IPS DF 19.7 (cell line): ENCODE data around the gene ZBTB20.

ENCODE experiments used
- DNase-seq: peaks from one replicate; pipeline ENCODE4 v3.0.0-alpha.2; 2013; ENCODE audit warnings: low read depth, low spot score

ZBTB20 gene

DNA sequence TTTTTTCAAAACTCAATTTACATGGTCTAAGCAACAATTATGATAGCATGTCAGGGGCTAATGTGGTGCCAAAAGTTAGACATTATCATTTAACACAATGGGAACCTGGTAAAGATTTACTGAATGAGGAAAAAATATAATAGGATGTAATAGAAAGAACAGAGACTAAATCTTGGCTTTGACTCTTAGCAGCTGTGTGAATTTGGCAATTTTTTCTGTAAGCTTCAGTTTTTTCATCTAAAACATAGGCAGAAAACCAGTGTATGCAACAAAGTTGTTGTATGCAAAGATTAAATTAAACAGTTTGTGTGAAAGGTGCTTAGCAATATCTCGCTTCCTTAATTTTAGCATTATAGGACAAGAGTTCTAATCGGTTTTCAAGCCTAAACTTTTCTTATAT, 57.6 kb downstream of the ZBTB20 start:
- no peak for DNase-seq

DNA sequence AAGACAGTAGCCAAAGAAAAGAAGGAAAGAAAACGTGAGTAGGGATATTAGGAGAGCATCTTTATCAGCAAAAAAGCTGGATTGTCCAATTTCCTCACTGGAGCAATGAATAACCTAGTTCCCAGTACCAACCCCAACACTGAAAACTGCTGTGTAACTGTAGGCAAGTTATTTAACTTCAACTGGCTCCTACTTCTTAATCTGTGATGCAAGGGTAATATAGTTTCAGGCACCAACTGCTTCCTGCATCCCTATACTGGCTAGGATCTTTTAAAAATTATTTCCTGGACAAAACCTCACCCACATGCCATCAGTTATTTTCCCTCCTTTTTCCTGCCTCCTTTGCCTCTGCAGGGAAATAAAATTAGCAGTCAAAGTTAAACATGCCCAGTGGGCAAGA, 59.6 kb downstream of the ZBTB20 start:
- DNase-seq: no peak

DNA sequence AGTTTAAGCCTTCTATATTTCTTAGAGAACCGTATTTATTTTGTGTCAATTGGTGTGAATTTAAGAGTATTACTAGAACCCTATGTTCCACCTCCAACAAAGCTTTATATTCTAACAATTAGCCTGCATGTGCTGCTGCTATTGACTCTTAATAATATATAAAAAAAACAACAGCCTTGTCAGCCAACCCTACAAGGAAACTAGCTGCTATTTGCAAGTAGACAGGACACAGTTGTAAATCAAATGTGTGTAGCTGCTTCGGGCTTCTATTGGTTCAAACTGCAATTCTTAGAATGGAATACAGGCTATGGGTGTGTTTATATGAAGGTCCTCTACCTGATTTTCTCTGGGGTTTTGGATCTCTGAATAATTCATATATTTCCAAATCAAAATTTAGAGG, 60.7 kb downstream of the ZBTB20 start:
- DNase-seq: no peak

DNA sequence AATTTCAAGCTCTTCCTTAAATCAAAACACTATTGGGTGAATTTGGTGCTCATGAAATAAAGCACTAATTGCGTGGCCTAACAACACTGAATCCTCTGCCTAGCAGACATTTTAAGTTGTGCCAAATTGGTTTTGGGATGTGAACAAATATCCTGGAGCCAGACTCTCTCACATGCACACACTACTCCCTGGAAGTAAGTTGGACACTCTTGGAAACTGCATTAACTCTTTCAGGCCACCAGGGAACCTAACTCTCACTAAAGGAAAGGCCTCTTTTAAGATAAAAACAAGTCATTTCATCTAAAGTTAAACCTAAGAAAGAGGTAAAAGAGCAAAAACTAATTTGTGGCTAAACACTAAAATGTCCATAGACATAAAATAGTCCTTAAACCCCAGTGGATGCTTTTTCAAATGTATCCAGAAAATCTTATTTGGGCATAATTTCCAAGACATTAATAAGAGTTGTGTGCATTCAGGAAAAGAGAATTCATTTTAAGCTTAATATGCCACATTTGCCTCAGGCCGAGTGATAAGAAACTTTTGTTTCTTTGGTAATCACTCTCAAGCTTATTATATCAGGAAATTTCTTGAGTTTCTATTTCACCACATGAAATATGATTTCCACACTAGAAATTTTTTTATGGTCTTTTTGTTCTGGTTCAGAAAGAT, 61.8 kb downstream of the ZBTB20 start:
- no peak for DNase-seq

DNA sequence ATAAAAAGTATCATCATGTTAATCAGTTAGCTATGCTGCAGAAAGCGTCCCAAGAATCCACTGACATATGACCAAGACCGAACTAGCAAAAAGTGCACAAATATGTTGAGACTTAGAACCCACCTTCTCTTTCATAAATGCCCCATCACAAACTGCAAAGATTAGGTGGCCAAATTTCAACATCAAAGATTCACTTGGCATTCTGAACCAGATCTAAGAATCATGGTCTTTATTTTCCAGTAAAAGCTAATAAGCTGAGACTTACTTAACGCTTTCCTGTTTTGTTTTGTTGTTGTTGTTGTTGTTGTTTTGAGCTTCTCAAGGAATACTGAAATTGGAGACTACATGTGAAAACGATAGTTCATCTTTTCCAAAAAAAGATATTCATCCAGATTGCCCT, 62.4 kb downstream of the ZBTB20 start:
- DNase-seq: no peak

DNA sequence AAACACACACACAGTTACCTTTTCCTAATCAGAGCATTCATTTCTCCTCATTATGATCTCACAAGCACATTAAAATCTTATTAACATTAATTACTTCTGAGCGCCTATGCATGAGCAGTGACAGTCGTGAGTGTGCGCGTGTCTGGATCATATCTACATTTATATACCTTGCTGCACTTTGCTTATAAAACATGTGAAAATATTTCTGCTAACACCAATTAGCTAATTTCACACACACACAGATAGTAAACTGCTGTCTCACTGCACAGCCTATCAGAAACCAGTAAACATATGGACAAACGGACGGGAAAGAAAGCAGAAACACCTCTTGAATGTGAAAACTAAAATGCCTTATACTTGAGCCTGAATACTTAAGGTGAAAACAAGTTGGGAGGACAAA, 64.8 kb downstream of the ZBTB20 start:
- no peak for DNase-seq

DNA sequence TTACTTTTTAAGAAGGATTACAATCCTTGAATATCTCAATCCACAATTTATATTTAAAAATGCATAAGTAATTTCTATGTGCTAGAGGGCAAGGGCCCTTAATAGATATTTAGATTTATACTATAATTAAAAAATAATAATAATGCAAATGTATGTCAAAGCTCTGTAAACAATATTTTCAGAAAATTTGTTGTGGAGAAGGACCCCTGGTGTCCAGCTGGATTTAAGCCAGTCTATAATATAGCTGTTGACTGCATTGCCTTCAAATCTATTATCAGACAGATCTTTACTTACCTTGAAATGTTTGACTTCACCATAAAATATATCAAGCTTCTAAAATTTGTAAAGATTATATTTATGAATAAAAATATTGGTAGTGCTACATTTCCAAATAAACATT, 65.6 kb downstream of the ZBTB20 start:
- DNase-seq: no peak

DNA sequence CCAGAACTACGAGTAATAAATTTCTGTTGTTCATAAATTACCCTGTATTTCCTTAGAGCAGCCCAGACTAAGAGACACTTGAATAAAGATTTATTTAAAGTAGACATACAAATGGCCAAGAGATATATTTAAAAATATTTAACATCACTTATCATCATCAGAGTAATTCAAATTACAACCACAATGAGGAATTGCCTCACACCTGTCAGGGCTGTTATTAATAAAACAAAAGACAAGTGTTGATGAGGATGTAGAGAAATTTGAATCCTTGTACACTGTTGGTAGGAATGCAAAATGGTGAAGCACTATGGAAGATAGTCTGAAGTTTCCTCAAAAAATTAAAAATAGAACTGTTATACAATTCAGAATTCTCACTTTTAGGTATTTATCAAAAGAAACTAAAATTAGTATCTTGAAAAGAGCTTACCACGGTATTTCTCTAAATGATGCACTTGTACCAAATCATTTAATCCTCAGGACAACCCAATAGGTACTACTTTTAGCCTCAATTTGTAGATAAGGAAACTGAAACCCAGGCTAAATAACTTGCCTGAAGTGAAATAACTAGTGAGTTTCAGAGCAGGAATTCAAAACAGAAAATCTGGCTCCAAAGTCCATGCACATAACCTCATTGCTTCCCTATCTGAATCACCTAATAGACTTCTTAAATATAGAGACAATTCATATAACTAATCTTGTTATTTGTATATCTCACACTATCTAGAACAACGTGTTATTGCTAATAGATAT, 69.4 kb downstream of the ZBTB20 start:
- no peak for DNase-seq

DNA sequence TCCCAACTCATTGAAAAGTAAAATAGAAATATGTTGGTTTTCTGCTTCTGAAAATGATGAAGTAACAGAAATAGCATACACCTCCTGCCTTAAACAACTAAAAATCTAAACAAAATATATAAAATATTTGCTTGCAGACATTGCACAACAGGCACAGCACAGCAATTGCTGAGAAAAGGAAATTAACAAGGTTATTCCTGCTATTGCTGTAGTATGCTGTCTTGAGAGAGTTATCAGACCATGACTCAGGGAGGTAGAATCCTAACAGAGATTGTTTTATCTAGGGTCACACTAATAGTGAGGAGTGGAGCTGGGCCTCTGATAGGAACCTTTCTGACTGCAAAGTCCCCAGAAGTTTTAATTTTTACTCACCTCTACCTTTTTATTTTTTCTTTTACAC, 72.6 kb downstream of the ZBTB20 start:
- DNase-seq: no peak

DNA sequence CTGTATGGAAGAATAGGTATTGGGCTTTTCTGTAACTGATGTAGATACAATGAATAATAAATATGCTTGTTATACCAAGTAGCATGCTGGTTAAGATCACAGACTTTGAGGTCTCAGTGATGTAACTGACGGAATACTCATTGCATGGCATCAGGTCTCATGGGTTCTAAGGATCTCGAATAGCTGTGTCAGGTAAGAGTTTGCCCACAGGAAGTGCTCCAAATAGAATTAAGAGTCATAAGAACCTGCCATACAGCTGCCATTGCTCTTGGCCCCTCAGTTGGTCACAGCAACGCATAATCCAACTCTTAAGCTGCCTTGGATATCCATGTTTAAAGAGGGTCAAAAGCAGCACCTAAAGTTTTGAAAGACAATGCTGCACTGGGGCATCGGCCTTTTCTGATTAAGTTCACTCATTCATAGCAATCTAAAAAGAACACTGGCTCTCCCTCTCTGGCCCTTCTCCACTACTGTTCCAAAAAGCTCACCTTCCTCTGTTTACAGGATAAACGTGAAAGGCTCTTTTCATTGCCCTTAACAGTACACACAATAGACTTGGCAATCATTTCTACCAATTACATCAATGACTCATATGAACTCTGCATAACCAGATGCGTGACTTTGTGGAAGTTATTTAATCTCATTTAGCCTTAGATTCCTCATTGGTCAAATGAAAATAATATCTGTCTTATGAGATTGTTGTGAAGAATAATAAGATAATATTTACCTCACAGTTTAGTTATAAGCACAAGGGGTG, 74.6 kb downstream of the ZBTB20 start:
- DNase-seq: no peak

DNA sequence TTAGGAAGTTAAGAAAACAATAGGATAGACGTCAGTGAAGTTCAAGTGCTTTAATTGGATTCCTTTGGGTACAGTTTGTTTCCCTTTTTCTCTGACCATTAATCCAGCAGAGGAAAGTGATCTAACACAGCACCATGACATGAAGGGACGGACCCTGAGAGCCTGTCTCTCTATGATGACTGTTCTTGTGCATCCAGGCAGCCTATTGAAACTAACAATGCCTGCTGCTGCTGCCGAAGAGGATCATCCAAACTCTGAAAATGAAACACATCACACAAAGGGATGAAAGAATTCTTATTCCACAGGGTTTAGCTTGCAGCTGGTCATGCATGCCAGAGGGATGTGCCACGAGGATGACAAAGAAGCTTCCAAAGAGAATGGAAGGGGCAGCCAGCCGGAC, 75.5 kb downstream of the ZBTB20 start:
- no peak for DNase-seq

DNA sequence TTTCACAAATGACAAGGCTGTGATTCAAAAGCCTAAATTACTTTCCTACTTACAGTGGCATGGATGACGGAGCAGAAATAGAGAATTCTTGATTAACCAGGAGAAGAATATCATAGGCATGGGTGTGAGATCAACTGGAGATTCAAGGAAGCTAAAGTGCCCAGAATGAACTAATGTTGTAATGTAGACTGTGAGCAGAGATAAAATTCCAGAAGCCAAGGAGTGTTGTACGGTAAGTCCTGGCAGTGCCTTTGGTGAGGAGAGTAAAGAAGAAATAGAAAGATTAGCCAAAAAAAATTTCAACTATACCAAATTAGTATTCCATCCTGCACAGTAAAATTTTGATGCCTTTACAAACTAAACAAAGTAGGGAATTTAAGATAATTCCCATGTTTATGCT, 75.9 kb downstream of the ZBTB20 start:
- DNase-seq: no peak

DNA sequence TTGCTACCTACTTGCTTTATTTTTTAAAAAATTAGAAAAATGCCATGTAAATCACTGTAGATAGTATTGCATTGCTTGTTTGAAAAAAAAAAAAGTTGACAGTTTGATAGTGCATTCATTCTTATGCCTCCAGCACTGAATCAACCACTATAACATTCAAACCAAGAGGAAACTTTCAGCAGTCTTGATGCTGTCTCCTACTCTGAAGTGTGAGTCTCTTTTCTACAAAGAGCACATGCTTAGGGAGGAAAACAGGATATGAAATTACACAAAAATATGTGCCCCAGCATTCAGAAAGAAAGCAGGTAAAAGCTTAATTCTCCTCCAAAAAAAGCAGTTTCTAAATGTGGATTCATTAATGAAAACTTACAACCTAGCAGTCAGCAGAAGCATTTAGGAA, 78.3 kb downstream of the ZBTB20 start:
- DNase-seq: no peak

DNA sequence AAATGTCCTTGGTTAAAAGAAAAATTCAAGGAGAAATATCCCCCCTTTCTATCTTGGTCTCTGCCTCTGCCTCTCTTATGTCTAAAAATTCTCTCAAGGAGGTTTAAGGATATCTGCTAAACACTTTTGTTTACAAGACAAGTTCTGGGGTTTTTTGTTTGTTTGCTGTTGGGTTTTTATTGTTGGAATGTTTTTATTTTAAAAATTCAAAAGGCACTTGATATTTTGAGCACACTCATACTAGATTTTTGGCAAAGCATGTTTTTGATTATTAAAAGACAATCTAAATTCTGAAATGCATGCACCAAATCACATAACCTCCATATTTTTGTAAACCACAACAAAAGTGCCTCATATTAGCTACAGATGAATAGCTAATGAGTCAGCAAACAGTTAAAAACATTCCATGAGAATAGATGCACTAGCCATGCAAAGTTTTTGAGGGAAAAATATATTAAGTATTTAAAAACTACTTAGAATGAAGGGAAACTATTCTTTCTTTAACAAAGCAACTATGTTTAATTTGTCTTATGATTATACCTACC, 84.6 kb downstream of the ZBTB20 start:
- no peak for DNase-seq

DNA sequence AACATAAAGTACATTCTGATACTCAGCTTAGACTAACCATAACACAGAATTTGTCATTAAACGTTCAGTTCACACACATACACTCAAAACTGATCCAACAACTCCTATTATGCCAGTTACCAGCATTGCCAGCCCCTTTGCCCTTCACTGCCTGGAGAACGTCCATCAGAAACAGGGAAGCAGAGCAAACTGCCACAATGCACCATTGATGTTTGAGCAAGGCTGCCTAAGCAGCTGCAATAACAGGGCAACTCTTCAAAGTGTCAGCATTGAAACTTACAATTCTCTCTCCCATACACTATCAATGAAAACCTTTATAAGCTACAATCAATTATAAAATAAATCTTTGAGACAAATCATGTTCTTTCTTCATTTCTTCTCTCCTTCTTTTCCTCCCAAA, 85.1 kb downstream of the ZBTB20 start:
- DNase-seq: no peak

DNA sequence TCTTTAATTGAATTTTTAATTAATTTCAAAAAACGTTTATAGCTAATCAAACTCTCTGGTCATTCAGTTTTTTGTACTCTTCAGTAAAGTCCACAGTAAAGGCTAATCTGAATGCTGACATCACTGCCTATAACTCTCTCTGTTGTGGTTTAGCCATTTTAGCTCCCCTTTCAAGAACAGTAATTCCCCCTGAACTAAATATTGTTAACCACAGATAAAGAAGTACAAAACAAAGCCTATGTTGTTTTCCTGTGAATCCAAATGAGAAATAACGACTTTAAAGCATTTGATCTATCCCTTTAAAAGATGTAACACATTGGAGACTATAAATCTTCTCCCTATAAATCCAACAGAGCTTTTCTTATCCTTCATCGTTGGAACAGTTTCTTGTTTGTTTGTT, 94.2 kb downstream of the ZBTB20 start:
- no peak for DNase-seq

DNA sequence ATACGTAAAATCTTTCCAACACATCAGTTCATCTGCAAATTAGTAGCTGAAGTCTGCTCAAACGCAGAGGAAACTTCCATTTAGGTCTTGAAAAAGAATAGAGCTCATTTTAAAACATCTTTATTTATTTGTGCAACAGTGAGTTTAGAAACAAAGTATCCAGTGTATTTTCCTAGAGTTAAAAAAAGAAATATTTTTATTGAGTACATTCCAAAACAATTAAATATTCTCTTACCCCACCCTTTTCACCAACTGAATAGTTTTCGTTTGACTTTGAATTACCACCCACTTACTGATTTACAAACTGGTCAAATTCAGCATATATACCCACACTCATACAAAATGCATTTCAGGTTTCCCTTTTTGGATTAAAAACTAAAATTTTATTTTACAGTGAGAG, 104.7 kb downstream of the ZBTB20 start:
- DNase-seq: no peak

DNA sequence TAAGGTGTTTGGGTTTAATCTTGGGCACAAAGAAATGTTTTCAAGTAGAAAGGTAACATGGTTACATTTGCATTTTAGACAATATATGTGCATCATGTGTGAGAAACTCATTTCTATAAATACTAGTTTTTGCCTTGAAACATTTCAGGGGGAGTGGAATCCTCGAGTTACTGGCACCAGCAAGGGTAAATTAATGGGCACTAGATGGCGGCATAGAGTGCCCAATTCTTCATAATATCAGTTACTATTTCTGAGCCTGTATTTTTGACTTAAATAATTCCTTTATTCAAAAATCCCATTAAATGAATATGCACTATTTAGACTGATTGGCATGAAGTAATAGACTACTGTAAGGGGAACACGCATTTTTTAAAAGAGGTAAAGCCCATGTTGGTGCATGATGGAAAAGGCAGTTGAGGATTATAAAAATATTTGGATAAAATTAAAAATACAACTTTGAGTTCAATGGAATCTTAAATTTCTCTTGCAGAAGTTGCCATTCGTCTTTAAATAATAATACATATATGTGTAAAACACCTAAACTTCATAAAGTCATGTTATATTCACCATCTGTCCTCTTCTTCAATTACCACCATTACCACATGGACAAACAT, 106.3 kb downstream of the ZBTB20 start:
- no peak for DNase-seq

DNA sequence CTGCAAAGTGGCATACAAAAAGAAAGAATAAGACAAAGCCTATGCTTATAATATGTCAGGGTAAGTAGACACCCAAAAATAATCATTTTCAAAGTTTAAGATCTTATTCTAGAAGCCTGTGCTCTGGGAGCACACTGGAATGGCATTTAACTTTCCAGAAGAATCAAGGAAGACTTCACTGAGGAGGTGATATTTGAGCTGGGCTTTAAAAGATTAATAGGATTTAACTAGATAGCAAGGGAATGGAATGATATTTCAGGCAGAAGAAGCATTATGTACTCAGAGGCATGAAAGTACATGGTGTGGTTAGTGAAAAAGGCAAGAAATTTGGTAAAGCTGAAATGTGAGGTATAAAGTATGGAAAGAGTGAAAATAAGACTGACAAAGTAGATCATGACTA, 106.8 kb downstream of the ZBTB20 start:
- no peak for DNase-seq

DNA sequence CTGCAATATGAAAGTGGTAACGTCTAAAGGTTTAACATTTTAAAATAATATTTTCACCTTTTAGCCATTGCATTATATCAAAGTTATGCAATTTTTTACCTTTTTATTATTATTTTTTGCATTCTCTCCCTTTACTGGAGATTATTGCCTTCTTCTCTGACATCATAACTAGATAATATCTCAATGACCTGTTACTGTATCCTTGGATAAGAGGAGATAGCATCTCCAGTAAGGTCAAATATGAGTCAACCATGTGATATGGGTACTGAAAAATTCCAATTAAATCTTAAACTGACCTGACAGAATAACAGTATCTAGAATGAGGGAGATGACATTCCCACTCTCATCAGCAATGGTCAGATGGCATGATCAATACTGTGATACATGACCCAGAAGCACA, 108.3 kb downstream of the ZBTB20 start:
- no peak for DNase-seq

DNA sequence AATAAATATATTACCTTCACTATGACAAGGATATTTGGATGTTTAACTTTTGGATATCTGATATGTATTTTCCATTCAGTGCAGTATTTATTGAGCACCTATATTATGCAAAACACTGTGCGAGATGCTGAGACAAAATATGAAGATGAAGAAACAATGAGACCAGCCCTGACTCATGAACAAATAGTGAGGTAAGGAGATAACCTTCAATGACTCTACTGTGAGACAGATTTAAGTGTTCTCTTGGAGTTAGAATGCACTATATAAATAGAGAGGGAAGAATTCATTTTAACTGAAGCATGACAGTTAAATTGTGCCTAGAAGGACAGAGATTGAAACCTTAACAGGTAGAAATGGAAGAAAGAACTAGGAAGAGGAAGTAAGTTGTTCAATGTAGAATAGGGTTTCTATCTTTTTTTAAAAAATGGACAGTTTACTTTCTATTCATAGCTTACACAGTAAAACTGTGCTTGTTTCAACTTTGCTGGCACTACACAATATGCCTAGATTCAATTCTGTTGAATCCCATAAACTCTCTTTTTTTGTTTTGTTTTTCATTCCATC, 124.2 kb downstream of the ZBTB20 start:
- no peak for DNase-seq

DNA sequence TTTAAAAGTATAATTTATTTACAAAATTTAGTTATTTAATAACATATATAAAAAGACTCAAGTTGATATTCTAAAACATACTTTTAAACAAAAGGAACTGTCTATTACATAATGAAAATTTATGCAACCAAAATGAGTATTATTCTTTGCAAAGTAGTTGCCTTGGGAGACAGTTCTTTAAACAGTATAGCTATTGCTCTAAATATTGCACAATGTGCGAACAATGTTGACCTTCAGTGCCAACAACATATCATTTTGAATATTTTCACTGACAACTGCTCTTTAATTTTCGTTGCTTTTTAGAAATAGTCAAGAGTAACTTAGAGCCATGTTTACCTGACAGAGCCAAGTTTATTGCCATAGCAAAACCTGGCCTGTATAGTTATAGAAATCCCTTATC, 124.9 kb downstream of the ZBTB20 start:
- no peak for DNase-seq
